ENCODE results near the gene ANTXR2. TPM values are rescaled to one million over a fixed set of nuclear protein-coding genes. Genes with fewer than 3 reads are reported as not detected.

The ANTXR2 gene
- total and polyA plus RNA-seq, 9 of the 15 experiments (the other 6 are each of a cell fraction or from before 2014, with no cell fraction given), result 10.1 to 83.8 (median 60.3) TPM

DNA sequence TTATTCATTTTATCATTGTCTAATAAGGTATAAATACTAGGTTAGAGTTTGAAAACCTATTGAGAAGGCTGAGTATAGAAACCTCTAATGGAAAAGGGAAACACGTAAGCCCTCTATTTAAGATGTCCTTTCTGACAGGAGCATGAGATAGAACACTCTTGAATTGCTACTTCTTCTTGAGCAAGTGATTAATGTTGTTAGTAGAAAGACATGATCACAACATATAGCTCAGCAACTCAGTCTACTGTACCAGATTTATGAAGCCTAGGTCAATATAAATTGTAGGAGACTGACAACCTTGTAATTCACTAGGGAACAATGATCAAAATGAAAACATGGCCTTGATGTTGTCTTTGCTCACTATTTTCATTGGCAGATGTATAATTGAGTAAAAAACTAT, 189.7 kb downstream of the ANTXR2 start:
- in situ Hi-C loops (cut with MboI), result no loop called here
- H3K4me1 ChIP-seq (replicated peaks in 1 of 2; ENCODE audit: control insufficient read depth in 2 of 2, insufficient read depth in 2 of 2, low read length in 2 of 2), result no peaks in the 10 kb centered on the region
- no peaks in the 10 kb centered on the region for H3K36me3 ChIP-seq (ENCODE audit: control insufficient read depth, insufficient read depth, low read length)
- ChIA-PET POLR2A (no interaction called here), CTCF (ENCODE audit: low intra/inter-chr PET ratio) (no interaction called here)
- intact Hi-C loops (cut with micrococcal nuclease), result no loop called here
- no peak overlapping the region for H3K4me3 ChIP-seq
- DNase-seq (ENCODE audit: extremely low read depth in 1 of 4, low spot score in 3 of 4), result no peak
- H3K4me2 ChIP-seq (ENCODE audit: insufficient read depth, low read length), result no peak overlapping the region
- BruUV-seq (replicated peaks), result no TSS peak
- no peaks in the 10 kb centered on the region for H3K79me2 ChIP-seq (ENCODE audit: control insufficient read depth, insufficient read depth, low read length)
- 38% methylated on average over 1 of the region's 1 CpG for WGBS (ENCODE audit: insufficient coverage, low coverage, missing lambda C conversion rate)
- H3K27ac ChIP-seq (ENCODE audit: extremely low read depth, low read depth, low read length), result no peak overlapping the region
- H3K27me3 ChIP-seq (ENCODE audit: control insufficient read depth in 2 of 2, insufficient read depth in 2 of 2, low read length in 2 of 2), result no peaks in the 10 kb centered on the region
- no peaks in the 10 kb centered on the region for H3K9me3 ChIP-seq (replicated peaks; ENCODE audit: control insufficient read depth, insufficient read depth, low read depth, low read length)
- H3K9me1 ChIP-seq (ENCODE audit: control insufficient read depth, insufficient read depth, low read length), result no peaks in the 10 kb centered on the region
- no peak for TF ChIP-seq PHB (CRISPR knock-in tag; IDR thresholded peaks at IDR 0.05)
- TF ChIP-seq NR0B1 (IDR thresholded peaks at IDR 0.05; ENCODE audit: partially characterized antibody), result no peak
- H2AFZ ChIP-seq (ENCODE audit: low read depth, low read length), result no peak overlapping the region
- FAIRE-seq, result no peak
- no peaks in the 10 kb centered on the region for H4K20me1 ChIP-seq (replicated peaks; ENCODE audit: control insufficient read depth, insufficient read depth, low read length)
- no peak overlapping the region for H3K9ac ChIP-seq (ENCODE audit: insufficient read depth in 1 of 2, low read depth in 2 of 2, low read length in 2 of 2)
- ATAC-seq, result no peak

- FAIRE-seq (no peak), ATAC-seq (no peak), DNase-seq (ENCODE audit: extremely low read depth in 1 of 4, low spot score in 3 of 4) (no peak)
- Histone ChIP-seq H4K20me1 (replicated peaks; ENCODE audit: control insufficient read depth, insufficient read depth, low read length) (no peaks in the 10 kb centered on the region), H3K4me1 (replicated peaks in 1 of 2; ENCODE audit: control insufficient read depth in 2 of 2, insufficient read depth in 2 of 2, low read length in 2 of 2) (no peaks in the 10 kb centered on the region), H3K27ac (ENCODE audit: extremely low read depth, low read depth, low read length) (no peak overlapping the region), H3K79me2 (ENCODE audit: control insufficient read depth, insufficient read depth, low read length) (no peaks in the 10 kb centered on the region), H3K9me3 (replicated peaks; ENCODE audit: control insufficient read depth, insufficient read depth, low read depth, low read length) (0 out of 2 replicates have a peak, but pooled peaks cover under 1% of the 10 kb centered on the region), H3K9ac (ENCODE audit: insufficient read depth in 1 of 2, low read depth in 2 of 2, low read length in 2 of 2) (no peak overlapping the region), H3K4me3 (no peak overlapping the region), H3K9me1 (ENCODE audit: control insufficient read depth, insufficient read depth, low read length) (no peaks in the 10 kb centered on the region), H3K4me2 (ENCODE audit: insufficient read depth, low read length) (no peak overlapping the region), H3K36me3 (ENCODE audit: control insufficient read depth, insufficient read depth, low read length) (no peaks in the 10 kb centered on the region), H2AFZ (ENCODE audit: low read depth, low read length) (no peak overlapping the region), H3K27me3 (ENCODE audit: control insufficient read depth in 2 of 2, insufficient read depth in 2 of 2, low read length in 2 of 2) (no peaks in the 10 kb centered on the region)
- intact Hi-C loops (cut with micrococcal nuclease) (no loop called here), in situ Hi-C loops (cut with MboI) (no loop called here)
- ChIA-PET POLR2A (no interaction called here), CTCF (ENCODE audit: low intra/inter-chr PET ratio) (no interaction called here)
- WGBS (ENCODE audit: insufficient coverage, low coverage, missing lambda C conversion rate), result 7% methylated on average over 1 of the region's 1 CpG
- no TSS peak for BruUV-seq (replicated peaks)
- TF ChIP-seq NR3C1 (CRISPR knock-in tag; IDR thresholded peaks at IDR 0.05), result no peak
- TF ChIP-seq RBM14 (IDR thresholded peaks at IDR 0.05; ENCODE audit: borderline replicate concordance, insufficient read depth, low read depth, low read length), result no peak
- TF ChIP-seq NCOA2 (IDR thresholded peaks at IDR 0.05; ENCODE audit: partially characterized antibody in 2 of 2), result no peak
- TF ChIP-seq FOXJ2 (tag; IDR thresholded peaks at IDR 0.05), result no peak
- TF ChIP-seq MITF (IDR thresholded peaks at IDR 0.05), result no peak
- no peak for TF ChIP-seq MYC (IDR thresholded peaks at IDR 0.05; ENCODE audit: low read depth, low read length)
- TF ChIP-seq MYC (CRISPR knock-in tag; IDR thresholded peaks at IDR 0.05; ENCODE audit: borderline replicate concordance, low read depth), result no peak
- no peak for TF ChIP-seq ZNF445 (CRISPR knock-in tag; IDR thresholded peaks at IDR 0.05; ENCODE audit: low read depth)
- TF ChIP-seq, protein P1, sequence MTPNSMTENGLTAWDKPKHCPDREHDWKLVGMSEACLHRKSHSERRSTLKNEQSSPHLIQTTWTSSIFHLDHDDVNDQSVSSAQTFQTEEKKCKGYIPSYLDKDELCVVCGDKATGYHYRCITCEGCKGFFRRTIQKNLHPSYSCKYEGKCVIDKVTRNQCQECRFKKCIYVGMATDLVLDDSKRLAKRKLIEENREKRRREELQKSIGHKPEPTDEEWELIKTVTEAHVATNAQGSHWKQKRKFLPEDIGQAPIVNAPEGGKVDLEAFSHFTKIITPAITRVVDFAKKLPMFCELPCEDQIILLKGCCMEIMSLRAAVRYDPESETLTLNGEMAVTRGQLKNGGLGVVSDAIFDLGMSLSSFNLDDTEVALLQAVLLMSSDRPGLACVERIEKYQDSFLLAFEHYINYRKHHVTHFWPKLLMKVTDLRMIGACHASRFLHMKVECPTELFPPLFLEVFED (CRISPR knock-in tag; conservative IDR thresholded peaks at IDR 0.05), result no peak
- no peak for TF ChIP-seq JUNB (CRISPR knock-in tag; conservative IDR thresholded peaks at IDR 0.05)
Observed at GRCh38 chr4:79882806-79883205, 190.2 kb downstream of the ANTXR2 start.

Measured in K562 (cell line).